ENCODE data around the gene CNTN4.

GRCh38 chr3:3105246-3105645, 1006.6 kb downstream of the CNTN4 start:
- TF ChIP-seq CTCF (IDR thresholded peaks at IDR 0.05; ENCODE audit: insufficient read depth, low read depth, low read length) (no peak), EZH2 (IDR thresholded peaks at IDR 0.05; ENCODE audit: insufficient read depth, low read length) (no peak)
